GM18861 (cell line): ENCODE measurements around the gene SLC6A19.

Experiments used
- ATAC-seq: cut with Tn5 transposase; IDR thresholded peaks from one replicate; pipeline ENCODE4 v1.9.1; 2021; ENCODE audit not compliant: unreplicated experiment

SLC6A19 gene

DNA sequence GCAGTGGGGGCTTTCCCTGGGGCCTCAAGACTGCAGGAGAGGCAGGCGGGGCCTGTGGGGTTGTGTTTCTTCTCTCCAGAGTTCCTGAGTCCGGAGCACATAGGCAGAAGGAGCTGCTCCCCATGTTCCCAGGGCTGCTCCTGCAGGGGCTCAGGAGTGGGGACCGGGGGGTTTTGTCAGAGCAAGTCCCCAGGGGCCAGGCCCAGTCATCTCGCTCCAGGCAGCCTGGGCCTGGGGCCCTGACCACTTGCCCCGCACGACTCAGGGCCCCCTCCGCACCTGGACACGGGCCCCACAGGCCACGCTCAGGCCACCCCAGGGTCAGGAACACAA is 22.0 kb upstream of the SLC6A19 start:
- no peak for ATAC-seq

- ATAC-seq, result no peak
These were observed 21.3 kb upstream of the SLC6A19 start for GRCh38 chr5:1180096-1180495.

DNA sequence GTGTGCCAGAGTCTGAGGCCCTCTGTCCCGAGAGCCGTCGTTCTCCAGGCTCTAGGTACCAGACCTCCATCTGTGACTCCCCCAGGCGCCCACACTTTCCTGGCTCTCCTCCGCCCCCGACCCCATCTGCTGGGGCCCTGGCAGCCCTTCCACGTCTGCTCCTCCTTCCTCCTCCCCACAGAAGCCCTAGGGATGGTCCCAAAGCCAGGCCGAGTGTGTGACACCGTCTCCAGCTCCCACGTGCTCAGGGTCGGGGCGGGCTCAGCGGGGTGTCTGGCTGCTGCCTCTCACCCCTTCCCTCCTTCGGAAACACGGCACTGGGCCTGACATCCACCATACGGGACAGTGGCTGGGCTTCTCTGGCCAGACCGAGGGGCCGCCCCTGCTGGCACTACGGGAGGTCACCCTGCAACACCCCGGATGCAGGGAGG is 20.5 kb upstream of the SLC6A19 start:
- no peak for ATAC-seq

DNA sequence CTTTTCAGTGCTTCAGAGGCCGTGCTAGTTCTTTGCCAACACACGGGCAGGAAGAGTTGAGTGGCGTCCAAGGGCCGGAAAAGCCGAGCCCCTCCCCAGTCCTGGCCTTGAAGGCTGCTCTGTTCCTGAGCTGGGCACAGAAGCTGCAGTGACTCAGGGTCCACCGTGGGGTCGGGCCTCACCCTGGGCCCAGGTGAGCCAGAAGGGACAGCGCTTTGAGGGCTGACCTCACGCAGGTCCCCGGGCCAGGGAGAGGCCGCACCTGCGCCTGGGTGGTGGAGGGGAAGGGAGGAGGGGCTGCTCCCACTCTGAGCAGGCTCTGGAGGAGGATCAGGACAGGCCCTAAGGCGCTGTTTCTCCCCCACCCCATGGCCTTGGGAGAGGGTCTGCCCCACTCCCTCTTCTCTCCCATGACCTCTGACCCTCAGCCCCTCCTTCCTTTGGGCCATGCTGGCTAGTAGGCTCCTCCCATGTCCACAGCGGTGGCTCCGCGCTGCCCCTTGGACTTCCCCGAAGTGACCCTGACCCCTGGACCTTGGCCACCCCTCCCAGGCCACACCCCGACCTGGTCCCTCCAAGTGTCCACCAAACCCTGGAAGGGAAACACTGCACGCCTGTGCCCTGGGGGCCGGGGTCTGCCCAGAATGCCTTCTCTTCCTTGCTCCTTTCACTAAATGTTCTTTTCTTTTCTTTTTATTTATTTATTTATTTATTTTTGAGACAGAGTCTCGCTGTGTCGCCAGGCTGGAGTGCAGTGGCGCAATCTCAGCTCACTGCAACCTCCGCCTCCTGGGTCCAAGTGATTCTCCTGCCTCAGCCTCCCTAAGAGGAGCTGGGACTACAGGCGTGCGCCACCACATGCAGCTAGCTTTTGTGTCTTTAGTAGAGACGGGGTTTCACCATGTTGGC is 19.7 kb upstream of the SLC6A19 start:
- ATAC-seq, result no peak

- no peak for ATAC-seq
These were observed 19.1 kb upstream of the SLC6A19 start for GRCh38 chr5:1182360-1182632.

GRCh38 chr5:1182633-1183423 is 18.6 kb upstream of the SLC6A19 start:
- no peak for ATAC-seq

DNA sequence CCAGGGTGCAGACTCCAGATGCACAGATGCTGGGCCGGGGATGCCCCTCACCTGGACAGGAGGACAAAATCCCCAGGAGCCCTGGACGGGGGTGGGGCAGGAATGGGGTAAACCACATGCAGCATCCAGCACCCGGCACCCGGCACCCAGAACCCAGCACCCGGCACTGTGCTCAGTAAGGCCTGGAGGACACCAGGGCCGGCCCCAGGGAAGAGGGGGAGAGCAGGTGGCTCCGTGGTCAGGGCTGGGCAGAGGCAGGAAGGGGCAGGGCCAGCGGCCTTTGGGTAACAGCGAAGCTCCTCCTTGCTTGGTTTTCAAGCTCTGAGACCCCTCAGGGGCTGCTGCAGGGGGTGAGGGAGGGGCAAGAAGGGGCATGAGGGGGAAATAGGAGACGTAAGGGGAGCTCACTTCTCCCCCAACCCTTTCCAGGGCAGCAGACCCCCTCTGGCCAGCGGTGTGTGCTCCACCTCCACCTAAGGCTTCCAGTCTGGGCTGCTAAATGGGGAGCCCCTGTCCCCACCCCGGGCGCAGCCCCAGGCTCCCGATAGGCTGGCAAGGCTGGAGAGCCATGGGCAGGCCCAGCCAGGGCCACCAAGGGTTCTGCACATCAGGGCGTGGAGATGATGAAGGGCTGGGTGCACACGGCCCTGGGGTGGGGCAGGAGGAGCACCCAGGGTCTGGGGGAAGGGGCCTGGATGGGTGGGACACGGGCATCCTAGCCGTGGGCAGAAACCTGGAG is 17.8 kb upstream of the SLC6A19 start:
- ATAC-seq, result no peak

GRCh38 chr5:1184163-1184470 is 17.3 kb upstream of the SLC6A19 start:
- ATAC-seq, result no peak

- ATAC-seq, result no peak
These were observed 16.9 kb upstream of the SLC6A19 start for GRCh38 chr5:1184481-1184880.

DNA sequence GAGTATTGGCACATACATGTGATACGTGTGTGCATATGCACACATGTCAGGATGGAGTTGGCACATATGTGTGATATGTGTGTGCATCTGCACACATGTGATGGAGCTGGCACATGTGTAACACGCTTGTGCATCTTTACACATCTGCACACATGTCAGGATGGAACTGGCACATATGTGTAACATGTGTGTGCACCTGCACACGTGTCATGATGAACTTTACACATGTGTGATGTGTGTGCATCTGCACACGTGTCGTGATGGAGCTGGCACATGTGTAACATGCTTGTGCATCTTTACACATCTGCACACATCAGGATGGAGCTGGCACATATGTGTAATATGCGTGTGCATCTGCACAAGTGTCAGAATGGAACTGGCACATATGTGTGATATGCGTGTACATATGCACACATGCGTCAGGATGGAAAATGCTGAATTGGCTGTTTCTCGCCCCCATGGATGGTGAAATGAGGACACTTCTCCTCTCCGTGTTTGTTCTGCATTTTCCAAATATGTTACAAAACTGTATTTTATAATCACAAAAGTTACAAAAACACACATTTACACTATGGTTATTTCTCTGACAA is 16.3 kb upstream of the SLC6A19 start:
- no peak for ATAC-seq

- ATAC-seq, result no peak
These were observed 15.6 kb upstream of the SLC6A19 start for GRCh38 chr5:1185629-1186350.

GRCh38 chr5:1186351-1187233 is 14.8 kb upstream of the SLC6A19 start:
- no peak for ATAC-seq

- no peak for ATAC-seq
These were observed 14.0 kb upstream of the SLC6A19 start for GRCh38 chr5:1187234-1187949.

DNA sequence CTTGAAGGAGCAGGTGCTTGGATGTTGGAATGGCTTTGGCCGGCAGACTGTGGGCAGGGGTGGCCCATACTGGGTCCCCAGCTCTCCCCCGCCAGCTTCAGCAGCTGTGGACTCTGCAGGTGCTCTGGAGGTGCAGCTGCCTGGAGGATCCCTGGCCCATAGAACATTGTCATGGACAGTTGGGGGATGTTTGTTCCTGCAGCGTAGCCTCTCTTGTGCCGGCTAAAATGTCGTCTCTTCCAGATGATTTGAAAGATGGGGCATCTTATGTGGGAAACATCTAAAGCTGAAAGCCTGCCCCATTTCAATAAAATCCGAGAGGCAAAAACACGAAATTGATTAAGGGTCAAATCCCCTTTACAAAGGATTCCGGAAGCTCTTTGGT is 13.5 kb upstream of the SLC6A19 start:
- no peak for ATAC-seq

- ATAC-seq, result no peak
These were observed 12.9 kb upstream of the SLC6A19 start for GRCh38 chr5:1188464-1188863.

DNA sequence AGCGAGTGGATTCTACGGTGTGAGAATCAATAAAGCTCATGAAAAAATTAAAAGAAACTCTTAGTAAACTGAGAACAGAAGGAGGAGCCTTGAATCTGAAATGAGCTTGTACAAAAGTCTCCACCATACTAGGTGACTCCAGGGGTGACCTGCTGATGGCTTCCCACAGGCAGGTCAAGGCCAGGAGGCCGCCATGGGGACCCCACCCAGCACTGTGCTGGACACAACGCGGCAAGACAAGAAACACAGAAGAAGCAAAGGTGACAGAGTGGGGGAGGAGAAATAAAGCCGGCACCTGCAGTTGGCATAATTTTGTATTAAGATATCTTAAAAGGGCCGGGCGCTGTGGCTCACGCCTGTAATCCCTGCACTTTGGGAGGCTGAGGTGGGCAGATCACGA is 12.1 kb upstream of the SLC6A19 start:
- no peak for ATAC-seq

GRCh38 chr5:1190278-1190677 is 11.1 kb upstream of the SLC6A19 start:
- ATAC-seq, result no peak

DNA sequence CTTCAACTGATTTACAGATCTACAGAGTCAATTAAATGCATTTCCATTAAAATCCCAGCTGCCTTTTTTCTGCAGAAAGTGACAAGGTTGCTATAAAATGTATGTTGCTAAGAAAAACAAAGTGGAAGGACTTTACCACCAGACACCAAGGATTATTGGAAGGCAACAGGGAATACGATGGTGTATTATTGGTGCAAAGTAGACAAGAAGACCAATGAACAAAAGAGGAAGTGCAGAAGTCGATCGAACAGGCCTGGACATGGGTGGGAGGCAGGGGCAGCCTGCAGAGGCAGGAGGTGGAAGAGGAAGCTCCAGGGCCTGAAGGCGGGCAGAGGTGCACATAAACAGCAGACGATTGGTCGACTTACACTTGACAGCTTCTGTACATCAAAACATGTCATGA is 10.6 kb upstream of the SLC6A19 start:
- ATAC-seq, result no peak

DNA sequence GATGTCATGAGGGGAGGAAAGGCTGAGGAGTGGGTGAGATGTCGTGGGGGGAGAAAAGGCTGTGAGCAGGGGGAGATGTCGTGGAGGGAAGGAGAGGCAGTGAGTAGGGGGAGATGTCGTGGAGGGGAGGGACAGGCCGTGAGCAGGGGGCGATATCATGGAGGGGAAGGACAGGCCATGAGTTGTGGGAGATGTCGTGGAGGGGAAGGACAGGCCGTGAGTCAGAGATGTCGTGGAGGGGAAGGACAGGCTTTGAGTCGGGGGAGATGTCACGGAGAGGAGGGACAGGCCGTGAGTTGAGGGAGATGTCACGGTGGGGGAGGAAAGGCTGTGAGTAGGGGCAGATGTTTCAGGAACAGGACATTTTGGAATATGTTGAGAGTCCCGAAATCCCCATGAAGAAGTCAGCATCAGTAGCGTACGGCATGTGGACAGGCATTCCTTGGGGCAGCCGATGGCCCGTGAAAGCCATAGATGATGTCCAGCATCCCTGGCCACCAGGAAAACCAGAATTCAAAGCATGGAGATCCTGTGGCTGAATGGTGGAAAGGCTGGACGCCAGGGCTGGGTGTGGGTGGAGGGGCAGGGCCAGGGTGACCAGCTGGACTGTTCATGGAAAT is 8.3 kb upstream of the SLC6A19 start:
- no peak for ATAC-seq
